Fibroblast of pulmonary artery (primary cell): ENCODE results near the gene GCSAM.

Experiments used
- DNase-seq: peaks from one replicate; pipeline ENCODE4 v3.0.0-alpha.2; 2010; ENCODE audit warnings: low read depth
- H3K4me3 ChIP-seq: replicated peaks from 2 replicates; pipeline ENCODE4 v1.5.1; 2011; ENCODE audit warnings: low read depth, mild to moderate bottlenecking, control low read depth, low read length, moderate library complexity
- CTCF ChIP-seq: IDR thresholded peaks from 2 replicates; pipeline ENCODE4 v1.5.1; 2011; ENCODE audit warnings: mild to moderate bottlenecking, control low read depth, low read length, inconsistent platforms; ENCODE audit errors: missing control alignments

The GCSAM gene

GRCh38 chr3:112109322-112109721 lies 23.7 kb downstream of the GCSAM start:
- DNase-seq: no peak
- no peak overlapping the region for H3K4me3 ChIP-seq
- TF ChIP-seq CTCF: no peak

DNA sequence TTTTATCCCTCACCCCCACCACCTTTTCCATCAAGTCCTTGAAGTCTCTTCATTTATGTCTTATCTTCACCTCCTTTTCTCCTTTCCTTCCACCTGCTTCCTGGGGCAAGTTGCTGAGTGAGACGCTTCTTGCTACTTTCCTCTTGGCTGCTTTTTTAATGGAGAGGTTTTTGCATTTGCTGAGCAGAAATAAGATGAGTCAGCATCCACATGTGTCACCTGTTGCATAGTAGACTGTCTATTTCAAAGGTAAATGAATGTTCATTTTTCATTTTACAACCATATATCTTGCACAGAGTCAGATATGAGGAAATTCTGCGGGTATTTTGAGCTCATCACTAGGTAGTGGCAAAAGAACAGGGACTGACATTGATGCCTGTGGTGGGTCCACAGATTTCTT lies 28.3 kb downstream of the GCSAM start:
- no peak overlapping the region for H3K4me3 ChIP-seq
- no peak for DNase-seq
- no peak for TF ChIP-seq CTCF

GRCh38 chr3:112101916-112102315 lies 31.1 kb downstream of the GCSAM start:
- H3K4me3 ChIP-seq: no peak overlapping the region
- no peak for TF ChIP-seq CTCF
- peak; percentile 72 for DNase-seq

- DNase-seq: peak; percentile 99
- H3K4me3 ChIP-seq: no peak overlapping the region
- no peak for TF ChIP-seq CTCF
These were observed 35.7 kb downstream of the GCSAM start for GRCh38 chr3:112097378-112097777.

DNA sequence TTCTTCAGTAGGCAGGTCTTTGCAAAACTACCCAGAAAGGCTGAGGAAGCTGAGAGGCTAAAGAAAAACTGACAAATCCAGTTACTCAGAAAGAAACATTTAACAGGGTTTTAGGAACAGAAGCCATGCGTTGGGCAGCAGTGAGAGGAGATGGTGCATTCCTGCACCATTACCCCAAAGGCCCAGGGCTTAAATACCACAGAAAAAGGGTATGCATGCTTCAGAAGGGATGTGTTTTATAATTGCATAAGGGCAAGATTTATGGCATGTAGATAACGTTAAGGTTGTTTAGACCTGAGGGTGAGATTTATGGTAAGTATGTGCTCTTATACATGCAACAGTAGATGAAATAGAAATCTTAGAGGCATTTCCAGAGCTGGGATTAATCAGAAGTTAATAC lies 36.9 kb downstream of the GCSAM start:
- no peak for TF ChIP-seq CTCF
- H3K4me3 ChIP-seq: no peak overlapping the region
- no peak for DNase-seq

GRCh38 chr3:112095731-112096130 lies 37.3 kb downstream of the GCSAM start:
- TF ChIP-seq CTCF: no peak
- no peak for DNase-seq
- no peak overlapping the region for H3K4me3 ChIP-seq

DNA sequence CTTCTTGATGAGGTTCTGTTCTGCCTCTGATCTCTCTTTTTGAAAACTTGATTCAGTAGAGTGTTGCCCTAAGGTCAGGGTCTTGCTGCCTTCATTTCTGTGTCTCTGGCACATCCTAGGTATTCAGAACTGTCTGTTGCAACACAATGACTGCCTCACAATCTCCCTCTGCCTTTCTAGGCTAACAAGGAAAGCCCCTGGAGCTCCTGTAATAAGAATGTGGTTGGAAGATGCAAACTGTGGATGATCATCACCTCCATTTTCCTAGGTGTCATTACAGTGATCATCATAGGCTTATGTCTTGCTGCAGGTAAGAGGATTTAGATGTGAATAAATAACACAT lies 39.9 kb downstream of the GCSAM start:
- no peak overlapping the region for H3K4me3 ChIP-seq
- no peak for TF ChIP-seq CTCF
- DNase-seq: peak; percentile 43
